Small intestine (tissue), 7 donors: ENCODE results near the gene EXOC3. TPM values are rescaled to one million over a fixed set of nuclear protein-coding genes. Genes with fewer than 3 reads are reported as not detected.

ENCODE experiments used
- DNase-seq, 2 donors: peaks; one replicate each; pipeline versions ENCODE4 v3.0.0 to v3.0.0-alpha.2; 2013
- FAIRE-seq: peaks from 2 replicates; lab custom pipeline; 2012; peaks lifted over from hg19 to GRCh38; lab: Jason Lieb, UNC
- H3K27ac ChIP-seq, 3 donors: one replicate each; pipeline ENCODE4 v1.5.1; 2013; ENCODE audit warnings: low read length in 2 of 3, mild to moderate bottlenecking in 2 of 3, control low read depth in 1 of 3, inconsistent platforms in 1 of 3, low read depth in 1 of 3, moderate library complexity in 1 of 3
- H3K27me3 ChIP-seq, 3 donors: one replicate each; pipeline ENCODE4 v1.6.1; 2013; ENCODE audit warnings: low read length in 3 of 3, inconsistent platforms in 1 of 3; ENCODE audit not compliant: control insufficient read depth in 3 of 3, insufficient read depth in 3 of 3
- H3K36me3 ChIP-seq, 3 donors: one replicate each; pipeline ENCODE4 v1.6.1; 2013; ENCODE audit warnings: low read length in 3 of 3, inconsistent platforms in 1 of 3, low read depth in 1 of 3, mild to moderate bottlenecking in 1 of 3, moderate library complexity in 1 of 3; ENCODE audit not compliant: control insufficient read depth in 3 of 3, insufficient read depth in 2 of 3
- H3K4me1 ChIP-seq, 3 donors: one replicate each; pipeline ENCODE4 v1.6.1; 2013; ENCODE audit warnings: low read length in 2 of 3, inconsistent platforms in 1 of 3, low read depth in 1 of 3, mild to moderate bottlenecking in 1 of 3, moderate library complexity in 1 of 3; ENCODE audit not compliant: control insufficient read depth in 3 of 3, insufficient read depth in 2 of 3
- H3K4me3 ChIP-seq, 3 donors: one replicate each; pipeline ENCODE4 v1.5.1; 2013; ENCODE audit warnings: low read length in 3 of 3, control low read depth in 1 of 3, inconsistent platforms in 1 of 3, low read depth in 1 of 3, mild to moderate bottlenecking in 1 of 3, moderate library complexity in 1 of 3
- H3K9me3 ChIP-seq, 2 donors: one replicate each; pipeline ENCODE4 v1.6.1; 2013; ENCODE audit warnings: low read depth in 1 of 2, low read length in 1 of 2; ENCODE audit not compliant: control insufficient read depth in 2 of 2, insufficient read depth in 1 of 2
- WGBS, 3 donors: extraction: QIAGEN DNeasy Blood & Tissue Kit; methylation state at CpG; one replicate each; pipeline ENCODE4 v1.1.7; 2013; 5-methylcytosine and 5-hydroxymethylcytosine counted together
- polyA plus RNA-seq, 4 donors: library from polyadenylated mRNA; stranded (reverse) in 3 of 4; unstranded in 1 of 4; fragments of 200-250 nt in 3 of 4; fragments of 120-200 nt in 1 of 4; gene quantifications; one replicate each; pipeline versions ENCODE4 v1.2.1 to v1.2.3, GENCODE V29; 2013
- donor health status: healthy with polysubstance abuse.
- donor health status: control.
- donor health status: control.
- donor health status: Bipolar disorder and iron deficiency.
- donor health status: healthy.

EXOC3 gene
- polyA plus RNA-seq, 4 donors = 47.2 to 85.7 (median 64.4) TPM

GRCh38 chr5:437281-437771 is 5.7 kb upstream of the EXOC3 start:
- Histone ChIP-seq H3K27ac (no peak overlapping the region), H3K9me3 (no peaks in the 10 kb centered on the region), H3K36me3 (peaks cover 0 to 4% (median 0%) of the 10 kb centered on the region in 3 donors), H3K4me1 (peaks cover 0 to 5% (median 4%) of the 10 kb centered on the region in 3 donors), H3K27me3 (peaks cover 0 to 2% (median 0%) of the 10 kb centered on the region in 3 donors), H3K4me3 (no peak overlapping the region)
- WGBS, 3 donors = 73 to 85% (median 74%) methylated on average over 18 of the region's 18 CpGs
- no peak for FAIRE-seq
- DNase-seq = no peak

GRCh38 chr5:438481-438981 is 4.4 kb upstream of the EXOC3 start:
- no peak for FAIRE-seq
- Histone ChIP-seq H3K27ac (no peak overlapping the region), H3K9me3 (no peaks in the 10 kb centered on the region), H3K4me3 (no peak overlapping the region), H3K27me3 (peaks cover 0 to 2% (median 0%) of the 10 kb centered on the region in 3 donors), H3K4me1 (peaks cover 0 to 5% (median 5%) of the 10 kb centered on the region in 3 donors), H3K36me3 (peaks cover 0 to 4% (median 0%) of the 10 kb centered on the region in 3 donors)
- no peak for DNase-seq
- 80% methylated on average over 13 to 14 of the region's 14 CpGs for WGBS, 3 donors

GRCh38 chr5:439181-439580 is 3.8 kb upstream of the EXOC3 start:
- H3K9me3 ChIP-seq = no peaks in the 10 kb centered on the region
- FAIRE-seq (no peak), DNase-seq (no peak)
- peaks cover 3 to 10% (median 5%) of the 10 kb centered on the region in 3 donors for H3K4me1 ChIP-seq
- peaks cover 0 to 2% (median 0%) of the 10 kb centered on the region in 3 donors for H3K27me3 ChIP-seq
- no peak overlapping the region for H3K27ac ChIP-seq
- H3K4me3 ChIP-seq = no peak overlapping the region
- 77 to 90% (median 85%) methylated on average over 8 of the region's 8 CpGs for WGBS, 3 donors
- H3K36me3 ChIP-seq = peaks cover 0 to 1% (median 0%) of the 10 kb centered on the region in 3 donors

- H3K27me3 ChIP-seq = peaks cover 0 to 2% (median 0%) of the 10 kb centered on the region in 3 donors
- H3K36me3 ChIP-seq = no peaks in the 10 kb centered on the region
- no peak overlapping the region for H3K27ac ChIP-seq
- DNase-seq = no peak
- no peak for FAIRE-seq
- peaks cover 5 to 13% (median 5%) of the 10 kb centered on the region in 3 donors for H3K4me1 ChIP-seq
- no peak overlapping the region for H3K4me3 ChIP-seq
- H3K9me3 ChIP-seq = no peaks in the 10 kb centered on the region
- WGBS, 3 donors = 70 to 78% (median 76%) methylated on average over 14 of the region's 14 CpGs
These were observed 3.3 kb upstream of the EXOC3 start for GRCh38 chr5:439636-440035.

GRCh38 chr5:440401-441201 is 2.4 kb upstream of the EXOC3 start:
- no peaks in the 10 kb centered on the region for H3K9me3 ChIP-seq
- no peak for DNase-seq
- H3K4me3 ChIP-seq = no peak overlapping the region
- H3K27ac ChIP-seq = no peak overlapping the region
- H3K27me3 ChIP-seq = peaks cover 0 to 2% (median 0%) of the 10 kb centered on the region in 3 donors
- H3K36me3 ChIP-seq = peaks cover 0 to 3% (median 0%) of the 10 kb centered on the region in 3 donors
- H3K4me1 ChIP-seq = peaks cover 5 to 13% (median 5%) of the 10 kb centered on the region in 3 donors
- WGBS, 3 donors = 76 to 80% (median 79%) methylated on average over 18 of the region's 18 CpGs
- no peak for FAIRE-seq

GRCh38 chr5:441996-442334 is 1.0 kb upstream of the EXOC3 start:
- peaks cover 0 to 2% (median 0%) of the 10 kb centered on the region in 3 donors for H3K27me3 ChIP-seq
- WGBS, 3 donors = 91 to 96% (median 92%) methylated on average over 5 of the region's 5 CpGs
- H3K36me3 ChIP-seq = peaks cover 0 to 15% (median 4%) of the 10 kb centered on the region in 3 donors
- DNase-seq = no peak
- no peak for FAIRE-seq
- H3K27ac ChIP-seq = no peak overlapping the region
- peaks cover 5 to 13% (median 5%) of the 10 kb centered on the region in 3 donors for H3K4me1 ChIP-seq
- H3K4me3 ChIP-seq = peak overlapping the region in 2 of 3 donors; percentile 84 to 97
- H3K9me3 ChIP-seq = no peaks in the 10 kb centered on the region

GRCh38 chr5:443239-444151 is 519 bp downstream of the EXOC3 start:
- Histone ChIP-seq H3K9me3 (no peaks in the 10 kb centered on the region), H3K27ac (peak overlapping the region in 2 of 3 donors; percentile 54 to 70), H3K4me3 (peak overlapping the region; percentile 62 to 97 (median 84)), H3K4me1 (peaks cover 5 to 13% (median 5%) of the 10 kb centered on the region in 3 donors), H3K27me3 (peaks cover 0 to 2% (median 0%) of the 10 kb centered on the region in 3 donors), H3K36me3 (peaks cover 10 to 30% (median 14%) of the 10 kb centered on the region in 3 donors)
- whole genome bisulfite sequencing, 3 donors = 3 to 13% (median 13%) methylated on average over 44 to 62 of the region's 62 CpGs
- FAIRE-seq (no peak), DNase-seq (peak; percentile 18 to 55)

GRCh38 chr5:444226-444625 is 1.2 kb downstream of the EXOC3 start:
- no peak for DNase-seq
- Histone ChIP-seq H3K9me3 (no peaks in the 10 kb centered on the region), H3K27ac (no peak overlapping the region), H3K27me3 (peaks cover 0 to 1% (median 0%) of the 10 kb centered on the region in 3 donors), H3K4me3 (peak overlapping the region; percentile 62 to 97 (median 84)), H3K4me1 (peaks cover 5 to 13% (median 5%) of the 10 kb centered on the region in 3 donors), H3K36me3 (peaks cover 10 to 34% (median 16%) of the 10 kb centered on the region in 3 donors)
- 83 to 86% (median 83%) methylated on average over 8 of the region's 8 CpGs for WGBS, 3 donors
- no peak for FAIRE-seq
